Epithelial cell of prostate (primary cell): ENCODE data around the gene CCDC18.
"Not testable (repeated sequence)": the region's sequence is repeated elsewhere in the genome, so short reads cannot be mapped to it uniquely, and the experiment has no call there.

Source experiments
- DNase-seq: peaks from one replicate; pipeline ENCODE4 v3.0.0-alpha.2; 2011; ENCODE audit warnings: low read depth, low spot score
- H3K27ac ChIP-seq: fragments of 450-650 bp; 2 replicates; pipeline ENCODE4 v1.5.1; 2017; ENCODE audit warnings: mild to moderate bottlenecking

CCDC18 gene

GRCh38 chr1:93221913-93222312 is 41.4 kb downstream of the CCDC18 start:
- DNase-seq = peak; percentile 29
- H3K27ac ChIP-seq = peak overlapping the region; percentile 38

GRCh38 chr1:93223023-93223675 is 42.6 kb downstream of the CCDC18 start:
- DNase-seq = no peak

DNA sequence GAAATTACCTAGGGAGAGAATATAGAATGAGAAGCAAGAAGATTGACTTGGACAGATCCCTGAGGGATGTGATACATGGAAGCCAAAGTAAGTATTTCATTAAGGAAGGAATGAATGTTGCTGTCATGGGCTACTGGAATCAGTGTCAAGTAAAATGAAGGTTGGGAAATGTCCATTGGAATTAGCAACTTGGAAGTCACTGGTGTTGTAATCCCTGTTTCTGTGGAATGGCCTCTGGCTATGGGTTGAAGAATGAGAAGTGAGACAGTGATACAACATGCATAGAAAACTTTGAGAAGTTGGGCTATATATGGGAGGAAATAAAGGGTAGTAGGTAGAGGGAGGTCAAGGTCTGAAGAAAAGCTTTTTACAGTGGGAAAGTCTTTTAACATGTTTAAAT is 54.7 kb downstream of the CCDC18 start:
- no peak for DNase-seq

More at GRCh38 chr1:93223023-93223675, 42.6 kb downstream of the CCDC18 start:
- H3K27ac ChIP-seq = no peak overlapping the region

DNA sequence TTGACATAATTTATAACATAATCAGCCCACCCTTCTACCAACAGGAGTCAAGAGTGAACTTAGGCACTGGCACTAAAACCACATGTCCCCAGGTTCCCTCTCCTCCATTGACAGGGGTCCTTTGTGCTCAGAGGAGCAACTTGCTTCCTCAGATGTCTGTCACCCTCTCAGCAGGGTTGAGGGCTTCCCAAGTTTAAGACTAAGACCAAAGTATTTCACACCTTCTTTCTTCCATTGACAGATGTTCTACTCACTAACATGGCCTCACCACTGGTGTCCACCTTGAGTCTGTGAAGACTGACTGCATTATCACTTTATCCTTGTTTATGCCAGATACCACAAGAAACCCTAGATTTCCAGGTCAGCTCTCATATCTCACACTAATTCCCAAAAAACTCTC is 56.5 kb downstream of the CCDC18 start:
- H3K27ac ChIP-seq = no peak overlapping the region
- DNase-seq = no peak

More for the DNA sequence above, 54.7 kb downstream of the CCDC18 start:
- H3K27ac ChIP-seq = no peak overlapping the region

- no peak for DNase-seq
- no peak overlapping the region for H3K27ac ChIP-seq
Observed at GRCh38 chr1:93238425-93238824, 57.9 kb downstream of the CCDC18 start.

GRCh38 chr1:93239863-93240262 is 59.3 kb downstream of the CCDC18 start:
- DNase-seq = no peak
- H3K27ac ChIP-seq = no peak overlapping the region

- not testable (repeated sequence) for H3K27ac ChIP-seq, DNase-seq
Observed at GRCh38 chr1:93243233-93243632, 62.7 kb downstream of the CCDC18 start.

DNA sequence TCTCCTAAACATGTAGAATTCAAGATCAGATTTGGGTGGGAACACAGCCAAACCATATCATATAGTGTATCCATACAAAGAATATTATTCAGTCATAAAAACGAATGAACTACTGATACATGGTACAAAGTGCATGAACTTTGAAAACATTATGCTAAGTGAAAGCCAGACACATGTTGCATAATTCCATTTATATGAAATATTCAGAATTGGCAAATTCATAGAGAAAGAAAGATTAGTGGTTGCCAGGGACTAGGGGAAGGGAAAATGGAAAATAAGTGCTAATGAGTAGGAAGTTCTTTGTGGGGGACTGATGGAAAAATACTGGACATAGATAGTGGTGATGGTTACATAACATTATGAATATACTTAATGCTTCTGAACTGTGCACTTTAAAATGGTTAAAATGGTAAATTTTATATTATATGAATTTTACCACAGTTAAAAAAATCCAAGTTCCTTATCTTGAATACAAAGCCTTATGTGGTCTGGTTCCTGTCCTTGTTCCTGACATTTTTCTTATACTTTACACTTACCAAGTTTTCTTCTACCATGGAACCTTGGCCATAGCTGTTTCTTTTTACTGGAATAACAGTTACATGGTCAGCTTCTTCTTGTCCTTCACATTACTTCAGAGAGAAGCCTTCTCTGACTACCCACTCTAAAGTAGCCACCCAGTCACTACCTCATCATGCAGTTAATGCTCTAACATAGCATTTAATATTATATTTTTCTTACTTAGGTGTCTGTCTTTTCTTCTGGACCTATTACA is 64.0 kb downstream of the CCDC18 start:
- no peak overlapping the region for H3K27ac ChIP-seq
- no peak for DNase-seq

- DNase-seq = no peak
- no peak overlapping the region for H3K27ac ChIP-seq
Observed at GRCh38 chr1:93251966-93252365, 71.4 kb downstream of the CCDC18 start.

DNA sequence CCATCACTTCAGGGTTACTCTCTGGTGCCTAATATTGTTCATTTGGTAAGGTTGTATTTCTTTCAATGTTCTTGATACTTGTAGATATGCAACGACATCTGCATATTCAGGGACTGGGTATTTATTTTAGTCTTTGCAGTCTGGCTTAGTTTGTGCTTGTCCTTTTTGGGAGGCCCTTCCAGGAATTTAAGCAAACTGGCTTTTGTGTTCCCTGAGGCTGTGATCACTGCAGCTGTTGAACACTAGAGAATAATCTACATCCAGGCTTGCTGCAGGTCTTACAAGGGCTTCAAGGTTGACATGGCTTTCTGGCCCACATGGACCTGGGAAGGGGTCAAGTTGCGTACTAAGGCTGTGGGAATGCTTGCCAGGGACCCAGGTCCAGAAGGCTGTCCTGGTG is 72.1 kb downstream of the CCDC18 start:
- no peak overlapping the region for H3K27ac ChIP-seq
- no peak for DNase-seq

DNA sequence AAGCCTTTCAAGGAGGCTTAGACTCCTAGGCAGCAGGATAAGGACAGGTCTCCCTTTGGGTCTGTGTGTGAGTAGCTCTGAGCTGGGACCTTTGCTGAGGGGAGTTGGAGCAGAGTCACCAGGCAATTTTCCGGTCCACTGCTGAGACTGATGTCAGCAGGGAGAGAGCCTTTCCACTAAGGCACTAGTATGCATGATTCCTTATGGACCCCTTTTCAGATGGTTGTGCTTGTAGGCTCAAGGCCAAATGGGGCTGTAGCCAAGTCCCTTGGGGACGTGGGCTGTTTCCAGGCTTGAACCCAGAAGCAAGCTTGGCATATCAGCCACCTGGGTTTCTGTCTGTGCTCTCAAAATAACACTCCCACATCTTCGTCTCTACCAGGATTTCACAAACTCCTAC is 73.0 kb downstream of the CCDC18 start:
- no peak for DNase-seq
- H3K27ac ChIP-seq = no peak overlapping the region

GRCh38 chr1:93255222-93256079 is 74.9 kb downstream of the CCDC18 start:
- DNase-seq = peak; percentile 20

DNA sequence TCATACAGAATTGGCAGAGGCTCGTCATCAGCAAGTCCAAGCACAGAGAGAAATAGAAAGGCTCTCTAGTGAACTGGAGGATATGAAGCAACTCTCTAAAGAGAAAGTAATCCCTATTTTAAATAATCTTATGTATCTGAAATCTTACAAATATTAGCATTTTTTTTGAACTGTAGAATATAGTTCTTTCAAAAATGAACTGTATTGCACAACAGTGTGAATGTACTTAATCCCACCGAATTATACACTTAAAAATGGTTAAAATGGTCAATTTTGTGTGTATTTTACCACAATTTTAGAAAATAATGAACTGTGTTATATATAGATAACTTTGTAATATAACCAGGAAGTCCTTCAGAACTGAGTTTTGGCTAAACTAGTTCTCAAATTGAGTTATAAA is 75.9 kb downstream of the CCDC18 start:
- H3K27ac ChIP-seq = no peak overlapping the region
- no peak for DNase-seq

More at GRCh38 chr1:93255222-93256079, 74.9 kb downstream of the CCDC18 start:
- H3K27ac ChIP-seq = no peak overlapping the region

DNA sequence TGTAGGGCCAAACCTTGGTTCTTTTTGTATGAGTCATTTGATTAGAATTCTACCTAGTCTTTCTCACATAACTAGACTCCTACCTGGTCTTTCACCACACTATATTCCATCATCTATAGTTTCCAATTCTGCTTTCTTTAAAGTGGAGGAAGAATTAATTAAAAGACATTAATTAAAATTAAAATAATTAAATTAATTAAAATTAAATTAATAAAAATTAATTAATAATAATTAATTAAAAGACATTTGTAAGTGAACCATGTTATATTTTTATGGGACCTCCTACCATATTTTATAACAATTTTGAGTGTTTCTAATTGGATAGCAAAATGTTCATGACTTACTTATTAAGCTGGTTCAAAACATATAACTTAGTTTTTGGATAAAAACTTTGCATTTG is 77.4 kb downstream of the CCDC18 start:
- H3K27ac ChIP-seq = no peak overlapping the region
- no peak for DNase-seq

GRCh38 chr1:93260726-93261125 is 80.2 kb downstream of the CCDC18 start:
- DNase-seq, H3K27ac ChIP-seq: not testable (repeated sequence)

GRCh38 chr1:93262645-93263044 is 82.1 kb downstream of the CCDC18 start:
- no peak for DNase-seq

DNA sequence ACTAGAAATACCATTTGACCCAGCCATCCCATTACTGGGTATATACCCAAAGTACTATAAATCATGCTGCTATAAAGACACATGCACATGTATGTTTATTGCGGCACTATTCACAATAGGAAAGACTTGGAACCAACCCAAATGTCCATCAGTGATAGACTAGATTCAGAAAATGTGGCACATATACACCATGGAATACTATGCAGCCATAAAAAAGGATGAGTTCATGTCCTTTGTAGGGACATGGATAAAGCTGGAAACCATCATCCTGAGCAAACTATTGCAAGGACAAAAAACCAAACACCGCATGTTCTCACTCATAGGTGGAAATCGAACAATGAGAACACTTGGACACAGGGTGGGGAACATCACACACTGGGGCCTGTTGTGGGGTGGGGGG is 88.4 kb downstream of the CCDC18 start:
- not testable (repeated sequence) for H3K27ac ChIP-seq, DNase-seq

More at GRCh38 chr1:93262645-93263044, 82.1 kb downstream of the CCDC18 start:
- H3K27ac ChIP-seq = no peak overlapping the region

GRCh38 chr1:93275262-93275633 is 94.7 kb downstream of the CCDC18 start:
- H3K27ac ChIP-seq, DNase-seq: not testable (repeated sequence)

DNA sequence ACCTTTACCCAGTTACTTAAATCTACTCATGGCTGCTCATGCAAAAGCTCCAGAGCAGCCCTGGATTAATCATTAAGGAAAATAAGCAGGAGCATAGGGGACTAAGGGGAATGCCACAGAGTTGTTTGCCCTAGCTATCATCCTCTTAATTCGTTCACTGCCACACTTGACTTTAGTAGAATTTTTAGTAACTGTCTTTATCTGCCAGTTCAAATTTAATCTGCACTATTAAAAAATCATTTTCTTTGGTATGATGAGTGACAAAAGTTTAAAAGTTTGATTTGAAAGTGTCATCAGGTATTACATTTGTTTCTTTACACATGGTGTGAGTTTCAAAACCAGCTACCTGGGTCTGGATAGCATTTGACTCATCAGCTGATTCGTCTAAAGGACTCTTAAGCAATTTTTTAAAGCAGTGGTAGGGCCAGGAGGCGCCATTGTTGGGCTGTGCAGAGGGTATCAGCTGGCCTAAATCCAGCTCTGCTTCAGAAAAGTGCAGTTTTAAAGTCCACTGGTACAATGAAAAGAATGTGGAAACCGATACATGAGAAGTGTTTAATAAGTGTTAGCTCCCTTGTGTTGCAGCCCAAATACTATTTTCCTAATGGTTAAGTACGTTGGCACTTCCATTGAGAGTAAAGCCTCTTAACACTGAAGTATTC is 95.2 kb downstream of the CCDC18 start:
- DNase-seq = no peak
- no peak overlapping the region for H3K27ac ChIP-seq

GRCh38 chr1:93277530-93277929 is 97.0 kb downstream of the CCDC18 start:
- not testable (repeated sequence) for DNase-seq, H3K27ac ChIP-seq
